Neural cell (in vitro differentiated cells): ENCODE data around the gene SETBP1.

Source experiments
- RAD21 ChIP-seq: fragments of 450-650 bp; conservative IDR thresholded peaks from 2 replicates; pipeline ENCODE4 v1.6.1; 2014; ENCODE audit warnings: antibody characterized with exemption, mild to moderate bottlenecking, moderate library complexity
- REST ChIP-seq: IDR thresholded peaks from 2 replicates; pipeline ENCODE4 v1.6.1; 2012; ENCODE audit warnings: borderline replicate concordance
- TF ChIP-seq, protein P1 (sequence below): fragments of 450-650 bp; IDR thresholded peaks from 2 replicates; pipeline ENCODE4 v1.5.1; 2014; ENCODE audit warnings: antibody characterized with exemption, mild to moderate bottlenecking, moderate library complexity; ENCODE audit not compliant: poor library complexity, severe bottlenecking

DNA sequence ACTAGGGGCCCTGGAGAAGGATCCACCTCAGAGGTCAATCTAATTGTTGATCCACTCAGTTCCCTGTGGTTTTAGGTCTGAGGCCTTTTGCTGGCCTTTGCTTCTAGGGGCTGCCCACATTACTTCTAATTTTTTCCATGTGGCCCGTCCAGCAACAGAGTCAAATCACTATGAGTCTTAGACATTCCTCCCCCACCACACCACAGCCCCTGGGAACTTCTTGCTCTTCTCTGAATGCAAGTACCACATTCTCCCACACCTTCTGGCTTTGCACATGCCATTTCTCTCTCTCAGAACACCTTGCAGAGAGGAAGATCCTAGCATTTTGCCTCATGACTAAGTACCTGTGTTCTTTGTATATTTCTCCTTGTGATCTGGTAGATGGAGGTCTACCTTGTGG, 286.9 kb downstream of the SETBP1 start:
- no peak for TF ChIP-seq RAD21
- TF ChIP-seq, protein P1, sequence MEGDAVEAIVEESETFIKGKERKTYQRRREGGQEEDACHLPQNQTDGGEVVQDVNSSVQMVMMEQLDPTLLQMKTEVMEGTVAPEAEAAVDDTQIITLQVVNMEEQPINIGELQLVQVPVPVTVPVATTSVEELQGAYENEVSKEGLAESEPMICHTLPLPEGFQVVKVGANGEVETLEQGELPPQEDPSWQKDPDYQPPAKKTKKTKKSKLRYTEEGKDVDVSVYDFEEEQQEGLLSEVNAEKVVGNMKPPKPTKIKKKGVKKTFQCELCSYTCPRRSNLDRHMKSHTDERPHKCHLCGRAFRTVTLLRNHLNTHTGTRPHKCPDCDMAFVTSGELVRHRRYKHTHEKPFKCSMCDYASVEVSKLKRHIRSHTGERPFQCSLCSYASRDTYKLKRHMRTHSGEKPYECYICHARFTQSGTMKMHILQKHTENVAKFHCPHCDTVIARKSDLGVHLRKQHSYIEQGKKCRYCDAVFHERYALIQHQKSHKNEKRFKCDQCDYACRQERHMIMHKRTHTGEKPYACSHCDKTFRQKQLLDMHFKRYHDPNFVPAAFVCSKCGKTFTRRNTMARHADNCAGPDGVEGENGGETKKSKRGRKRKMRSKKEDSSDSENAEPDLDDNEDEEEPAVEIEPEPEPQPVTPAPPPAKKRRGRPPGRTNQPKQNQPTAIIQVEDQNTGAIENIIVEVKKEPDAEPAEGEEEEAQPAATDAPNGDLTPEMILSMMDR = no peak
- TF ChIP-seq REST = no peak
